IPS-15b (cell line): ENCODE data around the gene HIPK3.

ENCODE experiments used
- H3K27me3 ChIP-seq: one replicate; pipeline ENCODE4 v1.6.1; 2013; ENCODE audit warnings: low read length; ENCODE audit not compliant: control insufficient read depth, insufficient read depth
- H3K36me3 ChIP-seq: one replicate; pipeline ENCODE4 v1.6.1; 2013; ENCODE audit warnings: low read length; ENCODE audit not compliant: control insufficient read depth, insufficient read depth
- H3K4me1 ChIP-seq: one replicate; pipeline ENCODE4 v1.6.1; 2013; ENCODE audit warnings: mild to moderate bottlenecking, low read length; ENCODE audit not compliant: control insufficient read depth, insufficient read depth
- H3K4me3 ChIP-seq: one replicate; pipeline ENCODE4 v1.5.1; 2013; ENCODE audit warnings: low read depth, low read length
- H3K9ac ChIP-seq: one replicate; pipeline ENCODE4 v1.6.1; 2013; ENCODE audit warnings: low read depth, mild to moderate bottlenecking, low read length
- H3K9me3 ChIP-seq: one replicate; pipeline ENCODE4 v1.6.1; 2013; ENCODE audit warnings: mild to moderate bottlenecking, low read length; ENCODE audit not compliant: control insufficient read depth, insufficient read depth

The HIPK3 gene

GRCh38 chr11:33311680-33312079 is 54.5 kb downstream of the HIPK3 start:
- Histone ChIP-seq H3K4me3 (no peak overlapping the region), H3K9ac (no peak overlapping the region), H3K4me1 (peaks cover 3% of the 10 kb centered on the region), H3K36me3 (no peaks in the 10 kb centered on the region), H3K27me3 (no peaks in the 10 kb centered on the region), H3K9me3 (no peaks in the 10 kb centered on the region)

GRCh38 chr11:33315822-33316221 is 58.6 kb downstream of the HIPK3 start:
- Histone ChIP-seq H3K36me3 (no peaks in the 10 kb centered on the region), H3K4me1 (peaks cover 7% of the 10 kb centered on the region), H3K9ac (no peak overlapping the region), H3K27me3 (no peaks in the 10 kb centered on the region), H3K4me3 (no peak overlapping the region), H3K9me3 (no peaks in the 10 kb centered on the region)

GRCh38 chr11:33317662-33318061 is 60.5 kb downstream of the HIPK3 start:
- no peaks in the 10 kb centered on the region for H3K27me3 ChIP-seq
- H3K36me3 ChIP-seq = no peaks in the 10 kb centered on the region
- no peak overlapping the region for H3K4me3 ChIP-seq
- H3K9me3 ChIP-seq = no peaks in the 10 kb centered on the region
- H3K9ac ChIP-seq = no peak overlapping the region
- H3K4me1 ChIP-seq = peaks cover 10% of the 10 kb centered on the region

- no peak overlapping the region for H3K9ac ChIP-seq
- peaks cover 12% of the 10 kb centered on the region for H3K4me1 ChIP-seq
- no peaks in the 10 kb centered on the region for H3K27me3 ChIP-seq
- no peak overlapping the region for H3K4me3 ChIP-seq
- H3K9me3 ChIP-seq = no peaks in the 10 kb centered on the region
- H3K36me3 ChIP-seq = no peaks in the 10 kb centered on the region
Measured at GRCh38 chr11:33320016-33320813, 63.0 kb downstream of the HIPK3 start.

GRCh38 chr11:33320814-33321330 is 63.7 kb downstream of the HIPK3 start:
- Histone ChIP-seq H3K9ac (no peak overlapping the region), H3K9me3 (no peaks in the 10 kb centered on the region), H3K4me3 (no peak overlapping the region), H3K27me3 (no peaks in the 10 kb centered on the region), H3K36me3 (no peaks in the 10 kb centered on the region), H3K4me1 (peaks cover 12% of the 10 kb centered on the region)

- H3K4me3 ChIP-seq = no peak overlapping the region
- H3K9ac ChIP-seq = no peak overlapping the region
- H3K27me3 ChIP-seq = no peaks in the 10 kb centered on the region
- H3K36me3 ChIP-seq = no peaks in the 10 kb centered on the region
- peaks cover 12% of the 10 kb centered on the region for H3K4me1 ChIP-seq
- no peaks in the 10 kb centered on the region for H3K9me3 ChIP-seq
Measured at GRCh38 chr11:33321422-33321821, 64.2 kb downstream of the HIPK3 start.

- Histone ChIP-seq H3K27me3 (no peaks in the 10 kb centered on the region), H3K36me3 (no peaks in the 10 kb centered on the region), H3K9ac (no peak overlapping the region), H3K4me1 (peaks cover 12% of the 10 kb centered on the region), H3K4me3 (no peak overlapping the region), H3K9me3 (no peaks in the 10 kb centered on the region)
Measured at GRCh38 chr11:33323421-33323820, 66.2 kb downstream of the HIPK3 start.

- Histone ChIP-seq H3K9me3 (no peaks in the 10 kb centered on the region), H3K27me3 (no peaks in the 10 kb centered on the region), H3K36me3 (no peaks in the 10 kb centered on the region), H3K9ac (no peak overlapping the region), H3K4me3 (no peak overlapping the region), H3K4me1 (peaks cover 12% of the 10 kb centered on the region)
Measured at GRCh38 chr11:33324302-33324985, 67.3 kb downstream of the HIPK3 start.

- peaks cover 9% of the 10 kb centered on the region for H3K4me1 ChIP-seq
- no peak overlapping the region for H3K9ac ChIP-seq
- H3K36me3 ChIP-seq = no peaks in the 10 kb centered on the region
- H3K4me3 ChIP-seq = no peak overlapping the region
- no peaks in the 10 kb centered on the region for H3K9me3 ChIP-seq
- no peaks in the 10 kb centered on the region for H3K27me3 ChIP-seq
Measured at GRCh38 chr11:33325451-33325850, 68.3 kb downstream of the HIPK3 start.

- Histone ChIP-seq H3K36me3 (no peaks in the 10 kb centered on the region), H3K4me1 (no peaks in the 10 kb centered on the region), H3K9me3 (no peaks in the 10 kb centered on the region), H3K9ac (no peak overlapping the region), H3K27me3 (no peaks in the 10 kb centered on the region), H3K4me3 (no peak overlapping the region)
Measured at GRCh38 chr11:33329705-33330329, 72.6 kb downstream of the HIPK3 start.

GRCh38 chr11:33333816-33334215 is 76.6 kb downstream of the HIPK3 start:
- Histone ChIP-seq H3K4me1 (no peaks in the 10 kb centered on the region), H3K36me3 (no peaks in the 10 kb centered on the region), H3K27me3 (no peaks in the 10 kb centered on the region), H3K4me3 (no peak overlapping the region), H3K9me3 (no peaks in the 10 kb centered on the region), H3K9ac (no peak overlapping the region)
